Umbilical cord (tissue), 2 donors: ENCODE measurements around the gene COX6B2. TPM values are rescaled to one million over a fixed set of nuclear protein-coding genes. Genes with fewer than 3 reads are reported as not detected.
"Not testable (repeated sequence)": the region's sequence is repeated elsewhere in the genome, so short reads cannot be mapped to it uniquely, and the experiment has no call there.

Source experiments
- DNase-seq: peaks from one replicate; pipeline ENCODE4 v3.0.0-alpha.2; 2015; ENCODE audit warnings: low spot score
- total RNA-seq: library from RNA; depleted of rRNA; stranded (reverse); fragments of >200 nt; gene quantifications from one replicate; pipeline ENCODE4 v1.2.3, GENCODE V29; 2014; ENCODE audit warnings: low replicate concordance; ENCODE audit not compliant: insufficient read depth

Gene COX6B2
- total RNA-seq, result not detected

GRCh38 chr19:55354698-55355212 is at the start of gene COX6B2:
TSS of gene COX6B2 (minus strand) at chr19:55354719. CDS start at chr19:55354521, 198 bp downstream.
- no peak for DNase-seq

DNA sequence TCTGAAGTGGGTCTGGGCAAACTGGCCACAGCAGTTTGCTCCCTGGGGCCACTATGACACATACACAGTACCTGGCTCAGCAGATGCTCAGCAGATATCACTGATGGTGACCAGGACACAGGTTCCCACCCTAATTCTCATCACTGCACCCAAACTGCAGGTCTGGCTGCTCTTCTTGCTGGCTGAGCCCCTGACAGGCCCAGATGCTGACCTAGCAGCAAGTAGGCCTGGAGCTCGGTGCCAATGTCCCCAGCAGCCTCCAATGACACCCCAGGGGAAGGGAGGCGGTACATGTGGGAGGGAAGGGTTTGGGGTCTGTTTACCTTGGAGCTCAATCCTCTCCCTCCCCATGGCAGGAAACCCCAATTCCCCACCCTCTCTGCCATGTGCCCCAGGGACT is 48.0 kb upstream of the COX6B2 start:
- DNase-seq, result no peak

DNA sequence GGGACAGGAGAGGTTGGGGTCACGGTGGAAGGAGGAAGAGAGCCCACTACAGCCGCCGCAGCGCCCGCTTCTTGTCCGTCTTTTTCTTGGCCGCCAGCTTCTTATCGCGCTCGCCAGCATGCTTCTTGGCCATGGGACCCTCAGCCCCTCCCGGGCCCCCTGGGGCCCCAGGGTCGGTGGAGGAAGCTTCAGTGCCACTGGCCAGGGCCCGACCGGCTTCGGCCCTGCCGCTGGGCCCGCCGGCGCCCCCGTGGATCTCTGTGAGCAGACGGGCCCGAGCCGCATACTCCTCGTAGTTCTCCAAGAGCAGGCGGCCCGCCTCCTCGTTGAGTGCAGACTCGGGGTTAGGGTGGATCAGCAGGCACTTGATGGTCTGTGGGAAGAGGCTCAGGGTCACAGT is 46.9 kb upstream of the COX6B2 start:
- not testable (repeated sequence) for DNase-seq

GRCh38 chr19:55400281-55401087 is 46.0 kb upstream of the COX6B2 start:
- DNase-seq, result no peak

- DNase-seq, result no peak
Measured at GRCh38 chr19:55398200-55398925, 43.8 kb upstream of the COX6B2 start.

GRCh38 chr19:55392820-55393761 is 38.6 kb upstream of the COX6B2 start:
- DNase-seq, result no peak

DNA sequence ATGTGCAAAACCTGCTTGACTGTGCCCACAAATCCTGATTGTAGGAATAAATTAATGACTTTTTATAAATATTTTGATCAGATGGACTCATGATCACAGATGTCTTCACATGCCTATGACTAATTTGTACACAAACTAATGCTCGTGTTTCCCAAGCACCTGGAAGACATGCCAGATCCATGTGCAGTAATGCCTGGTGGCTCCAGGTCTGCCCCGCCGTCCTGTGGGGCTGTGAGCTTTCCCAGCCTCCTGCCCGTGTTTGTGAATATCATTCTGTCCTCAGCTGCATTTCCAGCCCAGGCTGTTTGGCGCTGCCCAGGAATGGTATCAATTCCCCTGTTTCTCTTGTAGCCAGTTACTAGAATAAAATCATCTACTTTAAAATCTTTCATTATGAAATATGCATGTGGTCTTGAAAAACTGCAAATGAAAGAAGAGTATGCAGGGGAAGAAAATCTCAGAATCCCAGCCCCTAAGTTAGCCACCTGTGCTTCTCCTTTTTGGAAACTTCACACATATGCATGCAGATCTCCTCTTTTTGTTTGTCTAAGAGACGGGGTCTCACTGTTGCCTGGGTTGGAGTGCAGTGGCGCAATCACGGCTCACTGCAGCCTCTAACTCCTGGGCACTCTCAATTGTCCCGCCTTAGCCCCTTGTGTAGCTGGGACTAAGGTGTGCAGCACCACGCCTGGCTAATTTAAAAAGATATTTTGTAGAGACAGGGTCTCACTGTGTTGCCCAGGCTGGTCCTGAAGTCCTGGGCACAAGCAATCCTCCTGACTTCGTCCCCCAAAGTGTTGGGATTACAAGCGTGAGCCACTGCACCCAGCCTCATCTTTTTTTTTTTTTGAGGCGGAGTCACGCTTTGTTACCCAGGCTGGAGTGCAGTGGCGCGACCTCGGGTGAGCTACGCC is 37.4 kb upstream of the COX6B2 start:
- no peak for DNase-seq

- no peak for DNase-seq
Measured at GRCh38 chr19:55391191-55391670, 36.7 kb upstream of the COX6B2 start.

GRCh38 chr19:55390461-55390880 is 36.0 kb upstream of the COX6B2 start:
- no peak for DNase-seq

DNA sequence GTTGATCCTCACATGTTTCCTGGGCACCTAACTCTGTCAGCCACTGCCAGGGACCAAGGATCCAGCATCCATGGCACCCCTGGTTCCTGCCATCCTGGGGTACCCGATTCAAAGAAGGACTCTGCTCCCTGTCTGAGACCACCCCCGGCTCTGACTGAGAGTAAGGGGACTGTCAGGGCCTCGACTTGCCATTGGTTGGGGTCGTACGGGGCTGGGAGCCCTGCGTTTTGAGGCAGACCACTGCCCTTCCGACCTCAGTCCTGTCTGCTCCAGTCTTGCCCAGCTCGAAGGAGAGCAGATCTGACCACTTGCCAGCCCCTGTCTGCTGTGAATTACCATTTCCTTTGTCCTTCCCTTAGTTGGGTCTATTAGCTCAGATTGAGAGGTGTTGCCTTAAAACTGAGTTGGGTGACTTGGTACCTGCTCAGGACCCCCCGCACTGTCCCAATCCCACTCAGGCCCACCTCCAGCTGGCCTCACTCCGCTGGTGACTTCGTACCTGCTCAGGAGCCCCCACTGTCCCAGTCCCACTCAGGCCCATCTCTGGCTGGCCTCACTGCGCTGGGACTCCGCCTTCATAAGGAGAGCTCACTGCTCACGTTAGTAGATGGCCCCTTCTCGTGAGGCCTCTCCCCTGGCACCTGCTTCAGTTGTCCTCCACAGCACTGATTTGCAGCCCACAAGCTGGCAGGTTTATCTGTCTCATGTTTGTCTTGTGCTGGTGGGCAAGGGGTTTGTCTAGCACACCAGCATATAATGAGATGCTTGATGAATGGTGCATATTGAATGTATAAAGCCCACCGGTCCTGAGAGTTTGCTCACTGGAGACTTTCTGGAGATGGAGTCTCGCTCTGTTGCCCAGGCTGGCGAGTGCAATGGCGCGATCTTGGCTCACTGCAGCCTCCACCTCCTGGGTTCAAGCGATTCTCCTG is 35.1 kb upstream of the COX6B2 start:
- DNase-seq, result no peak

DNA sequence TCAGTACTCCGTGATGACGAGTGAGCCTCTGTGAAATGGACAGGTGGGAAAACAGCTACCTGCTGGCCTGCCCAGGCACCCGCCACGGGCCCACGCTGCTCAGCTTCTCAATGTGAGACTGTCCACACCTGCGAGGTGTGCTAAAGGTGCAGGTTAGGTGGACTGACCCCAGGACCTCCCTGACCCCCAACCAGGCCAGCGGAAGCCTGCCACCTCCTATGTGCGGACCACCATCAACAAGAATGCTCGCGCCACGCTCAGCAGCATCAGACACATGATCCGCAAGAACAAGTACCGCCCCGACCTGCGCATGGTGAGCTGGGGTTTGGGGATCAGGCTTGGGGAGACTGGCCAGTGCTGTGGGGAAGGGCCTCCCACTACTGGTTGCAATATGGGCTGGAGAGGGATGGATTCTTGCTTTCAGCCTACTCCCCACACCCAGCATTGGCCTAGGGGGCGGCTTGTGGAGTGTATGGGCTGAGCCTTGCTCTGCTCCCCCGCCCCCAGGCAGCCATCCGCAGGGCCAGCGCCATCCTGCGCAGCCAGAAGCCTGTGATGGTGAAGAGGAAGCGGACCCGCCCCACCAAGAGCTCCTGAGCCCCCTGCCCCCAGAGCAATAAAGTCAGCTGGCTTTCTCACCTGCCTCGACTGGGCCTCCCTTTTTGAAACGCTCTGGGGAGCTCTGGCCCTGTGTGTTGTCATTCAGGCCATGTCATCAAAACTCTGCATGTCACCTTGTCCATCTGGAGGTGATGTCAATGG is 33.4 kb upstream of the COX6B2 start:
- DNase-seq, result no peak

GRCh38 chr19:55386493-55386971 is 32.0 kb upstream of the COX6B2 start:
- no peak for DNase-seq

DNA sequence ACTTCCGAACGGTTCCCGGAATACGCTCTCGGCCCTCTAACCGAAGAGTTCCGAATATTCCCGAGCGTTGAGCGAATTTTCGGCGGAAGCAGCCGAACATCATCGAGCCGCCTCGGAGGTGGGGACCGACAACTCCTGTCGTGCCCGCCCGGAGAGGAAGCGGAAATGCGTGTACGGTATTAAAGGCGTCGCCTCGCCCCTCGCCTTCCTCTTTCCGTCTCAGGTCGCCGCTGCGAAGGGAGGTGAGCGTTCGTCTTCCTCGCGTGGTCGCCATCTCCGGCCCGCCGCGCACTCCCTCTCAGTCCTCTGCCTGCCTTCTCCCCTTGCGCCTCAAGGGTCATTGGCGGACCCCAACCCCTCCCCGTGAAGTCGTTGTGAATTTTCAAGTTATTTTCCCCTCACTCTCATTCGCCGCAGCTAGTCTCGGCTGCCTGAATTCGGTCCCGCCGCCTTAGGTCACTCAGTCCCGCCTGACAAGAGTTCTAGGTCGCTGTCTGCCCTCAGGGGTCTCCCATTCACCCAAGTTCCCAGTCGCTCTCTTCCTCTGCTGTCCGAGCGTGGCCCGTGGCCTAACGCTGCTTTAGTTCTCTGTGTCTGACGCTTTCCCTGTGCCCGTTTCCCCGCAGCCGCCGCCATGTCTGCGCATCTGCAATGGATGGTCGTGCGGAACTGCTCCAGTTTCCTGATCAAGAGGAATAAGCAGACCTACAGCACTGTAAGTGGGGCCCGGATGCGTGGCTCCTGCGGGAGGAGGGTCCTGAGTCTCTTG is 31.4 kb upstream of the COX6B2 start, which contains the start of gene RPL28:
Gene RPL28, plus strand, starts transcription at position 209 of the 769 bp plus-strand sequence. Its CDS starts 426 bp downstream, at position 635.
- DNase-seq, result peak; percentile 100

GRCh38 chr19:55384920-55385723 is 30.6 kb upstream of the COX6B2 start:
- peak; percentile 99 for DNase-seq

GRCh38 chr19:55384131-55384919 is 29.8 kb upstream of the COX6B2 start, which contains the start of gene TMEM238:
TSS of gene TMEM238 (minus strand) at chr19:55384292. CDS start at chr19:55384259, 33 bp downstream.
- DNase-seq, result no peak
